PC-9 (cell line): ENCODE results near the gene NHS. TPM values are rescaled to one million over a fixed set of nuclear protein-coding genes. Genes with fewer than 3 reads are reported as not detected.

ENCODE experiments used
- BruUV-seq: library from RNA; stranded (reverse); fragments of 400-500 nt; replicated peaks from 2 replicates; lab custom pipeline; 2021; lab: Mats Ljungman, UMichigan
- CTCF ChIA-PET: fragments of 300-600 bp; sonication (Branson Sonifier 250); formaldehyde crosslinking; loops from one replicate; lab custom pipeline; 2022; ENCODE audit warnings: antibody characterized with exemption; lab: Charles Lee
- POLR2A ChIA-PET: fragments of 300-600 bp; sonication (Branson Sonifier 250); formaldehyde crosslinking; loops from one replicate; lab custom pipeline; 2022; ENCODE audit warnings: antibody characterized with exemption; ENCODE audit not compliant: unreplicated experiment; lab: Charles Lee
- DNase-seq, 2 experiments: peaks; one replicate each; pipeline versions ENCODE4 v3.0.0 to v3.0.0-alpha.2; 2015 to 2022; ENCODE audit warnings: mixed read lengths in 1 of 2
- H2AFZ ChIP-seq: fragments of 200-600 bp; sonication (generic); 2 replicates; pipeline ENCODE4 v1.8.1; 2017; ENCODE audit warnings: antibody characterized with exemption
- H3F3A ChIP-seq: fragments of 200-600 bp; sonication (generic); 2 replicates; pipeline ENCODE4 v1.8.1; 2017; ENCODE audit warnings: antibody characterized with exemption, mild to moderate bottlenecking, low read depth; ENCODE audit not compliant: insufficient read depth
- H3K27ac ChIP-seq: fragments of 200-600 bp; sonication (generic); 2 replicates; pipeline ENCODE4 v1.6.1; 2016; ENCODE audit warnings: mixed run types
- H3K27me3 ChIP-seq: fragments of 200-600 bp; sonication (generic); 2 replicates; pipeline ENCODE4 v1.6.1; 2016; ENCODE audit warnings: low read depth, mixed run types; ENCODE audit not compliant: insufficient read depth
- H3K36me3 ChIP-seq: fragments of 200-600 bp; sonication (generic); 2 replicates; pipeline ENCODE4 v1.6.1; 2016; ENCODE audit warnings: low read depth, mixed run types
- H3K4me1 ChIP-seq: fragments of 200-600 bp; sonication (generic); replicated peaks from 2 replicates; pipeline ENCODE4 v1.6.1; 2016; ENCODE audit warnings: mixed run types; ENCODE audit not compliant: insufficient read depth
- H3K4me2 ChIP-seq: fragments of 200-600 bp; sonication (generic); 2 replicates; pipeline ENCODE4 v1.6.1; 2017; ENCODE audit warnings: mixed run types
- H3K4me3 ChIP-seq: fragments of 200-600 bp; sonication (generic); 2 replicates; pipeline ENCODE4 v1.6.1; 2016; ENCODE audit warnings: mixed run types
- H3K79me2 ChIP-seq: fragments of 200-600 bp; sonication (generic); 2 replicates; pipeline ENCODE4 v1.6.1; 2017; ENCODE audit warnings: low read depth, mixed run types
- H3K9me2 ChIP-seq: fragments of 200-600 bp; sonication (generic); 2 replicates; pipeline ENCODE4 v1.8.1; 2017; ENCODE audit warnings: mild to moderate bottlenecking; ENCODE audit not compliant: insufficient read depth
- H3K9me3 ChIP-seq: fragments of 200-600 bp; sonication (generic); 2 replicates; pipeline ENCODE4 v1.8.1; 2016; ENCODE audit warnings: low read depth; ENCODE audit not compliant: insufficient read depth
- H4K20me1 ChIP-seq: fragments of 200-600 bp; sonication (generic); 2 replicates; pipeline ENCODE4 v1.8.1; 2017; ENCODE audit not compliant: insufficient read depth
- CTCF ChIP-seq: fragments of 200-600 bp; sonication (generic); conservative IDR thresholded peaks from 2 replicates; pipeline ENCODE4 v1.6.1; 2017; ENCODE audit warnings: mixed run types, antibody characterized with exemption, mild to moderate bottlenecking, moderate library complexity
- EZH2 ChIP-seq: fragments of 200-600 bp; sonication (generic); IDR thresholded peaks from 2 replicates; pipeline ENCODE4 v1.8.0; 2017; ENCODE audit warnings: antibody characterized with exemption, low read depth
- intact Hi-C: fragments of 100-400 bp; cut with micrococcal nuclease; formaldehyde crosslinking; loops from one replicate; pipeline ENCODE4 v1.10.0; 2022; ENCODE audit not compliant: unreplicated experiment
- total RNA-seq: library from RNA; stranded (reverse); gene quantifications from 2 replicates; pipeline ENCODE4 v1.2.3, GENCODE V29; 2021

Gene NHS
- total RNA-seq, 1 experiment from 2014 or later: 6.7 TPM

GRCh38 chrX:17656556-17656955 lies 281.6 kb downstream of the NHS start:
- no peak overlapping the region for H3K4me2 ChIP-seq
- CTCF ChIA-PET: no interaction called here
- TF ChIP-seq CTCF (no peak), EZH2 (no peak)
- no peaks in the 10 kb centered on the region for H3K9me2 ChIP-seq
- no peaks in the 10 kb centered on the region for H3K4me1 ChIP-seq
- H3K27me3 ChIP-seq: no peaks in the 10 kb centered on the region
- H2AFZ ChIP-seq: no peak overlapping the region
- no peak overlapping the region for H3K4me3 ChIP-seq
- no peak overlapping the region for H3K27ac ChIP-seq
- H3K9me3 ChIP-seq: no peaks in the 10 kb centered on the region
- no peaks in the 10 kb centered on the region for H4K20me1 ChIP-seq
- no peak for DNase-seq
- POLR2A ChIA-PET: interaction anchor here (0.6 kb wide), 1 partner anchor 51 kb away, joined by 4 read pairs; no protein-coding TSS in a partner anchor
- no peaks in the 10 kb centered on the region for H3K36me3 ChIP-seq
- no peaks in the 10 kb centered on the region for H3F3A ChIP-seq
- intact Hi-C loops: no loop called here
- H3K79me2 ChIP-seq: no peaks in the 10 kb centered on the region
- no TSS peak for BruUV-seq

GRCh38 chrX:17662391-17662790 lies 287.4 kb downstream of the NHS start:
- CTCF ChIA-PET: no interaction called here
- Histone ChIP-seq H3K27me3 (no peaks in the 10 kb centered on the region), H3K27ac (no peak overlapping the region), H3K9me2 (no peaks in the 10 kb centered on the region), H4K20me1 (no peaks in the 10 kb centered on the region), H2AFZ (no peak overlapping the region), H3K4me3 (no peak overlapping the region), H3K4me1 (no peaks in the 10 kb centered on the region), H3K36me3 (no peaks in the 10 kb centered on the region), H3K9me3 (no peaks in the 10 kb centered on the region), H3F3A (no peaks in the 10 kb centered on the region), H3K4me2 (no peak overlapping the region), H3K79me2 (no peaks in the 10 kb centered on the region)
- POLR2A ChIA-PET: no interaction called here
- intact Hi-C loops: no loop called here
- TF ChIP-seq EZH2: no peak
- TF ChIP-seq CTCF: no peak
- no TSS peak for BruUV-seq
- DNase-seq: no peak

GRCh38 chrX:17668929-17669328 lies 293.9 kb downstream of the NHS start:
- intact Hi-C loops: no loop called here
- POLR2A ChIA-PET: no interaction called here
- no peaks in the 10 kb centered on the region for H3K9me2 ChIP-seq
- CTCF ChIA-PET: no interaction called here
- no peaks in the 10 kb centered on the region for H3K4me1 ChIP-seq
- no peak overlapping the region for H3K4me3 ChIP-seq
- TF ChIP-seq CTCF: no peak
- no peak for TF ChIP-seq EZH2
- no peaks in the 10 kb centered on the region for H3K27me3 ChIP-seq
- H3K4me2 ChIP-seq: no peak overlapping the region
- no peak overlapping the region for H3K27ac ChIP-seq
- no peaks in the 10 kb centered on the region for H3K36me3 ChIP-seq
- no peak for DNase-seq
- no peaks in the 10 kb centered on the region for H4K20me1 ChIP-seq
- H3K79me2 ChIP-seq: no peaks in the 10 kb centered on the region
- H2AFZ ChIP-seq: no peak overlapping the region
- BruUV-seq: no TSS peak
- no peaks in the 10 kb centered on the region for H3K9me3 ChIP-seq
- H3F3A ChIP-seq: no peaks in the 10 kb centered on the region
